ENCODE data around the gene GPAT3. TPM values are rescaled to one million over a fixed set of nuclear protein-coding genes. Genes with fewer than 3 reads are reported as not detected.
"Not testable (repeated sequence)": the region's sequence is repeated elsewhere in the genome, so short reads cannot be mapped to it uniquely, and the experiment has no call there.

GPAT3 gene
- not detected in 2 replicates for total RNA-seq (2014; rRNA removed; shearing (Covaris generic); ENCODE audit: low replicate concordance)

DNA sequence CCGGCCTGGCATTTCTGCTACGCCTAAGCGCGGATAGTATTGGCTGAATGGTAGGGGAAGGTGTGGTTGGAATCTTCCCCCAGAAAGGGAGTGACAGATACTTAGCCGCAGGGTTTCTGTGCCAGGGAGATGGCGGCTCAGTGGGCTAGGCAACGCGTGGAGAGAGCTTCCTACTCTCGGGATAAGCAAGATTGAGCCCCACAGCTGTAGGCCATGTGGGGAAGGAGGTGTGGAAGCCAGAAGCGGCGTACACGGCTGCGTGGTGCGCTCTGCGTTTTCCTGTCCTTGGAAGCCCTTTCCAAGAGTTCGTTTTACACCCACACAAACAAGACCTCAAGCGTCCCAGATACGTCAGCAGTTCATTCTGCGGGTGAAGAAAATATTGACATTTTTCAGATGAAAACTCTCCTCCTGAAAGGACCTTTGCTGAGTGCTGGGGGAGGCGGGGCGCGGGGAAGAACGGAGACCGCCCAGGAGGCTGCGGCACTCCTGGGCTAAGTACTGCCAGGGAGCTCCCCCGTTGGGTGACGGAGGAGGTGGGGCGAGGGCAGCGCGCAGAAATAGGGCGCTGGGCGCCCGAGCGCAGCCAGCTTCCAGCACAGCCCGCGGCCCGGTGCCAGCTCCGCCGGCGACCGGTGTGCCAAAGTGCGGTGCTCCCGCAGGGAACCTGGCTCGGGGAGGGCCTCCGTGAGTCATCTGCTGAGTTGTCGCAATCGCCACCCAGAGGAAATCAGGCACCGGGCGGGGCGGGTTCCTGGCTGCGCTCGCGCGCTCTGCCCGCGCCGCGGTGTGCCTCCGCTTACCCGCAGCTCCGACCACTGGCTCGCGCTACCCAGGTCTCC is at the start of gene GPAT3:
TSS of gene GPAT3 (plus strand) at position 589 of the 842 bp plus-strand sequence. CDS start 515 bp downstream, outside the sequence.
- no peak within 1 kb of the TSS for H3K27ac ChIP-seq (ENCODE audit: low read length)
- no peak for DNase-seq
- H3K9ac ChIP-seq (ENCODE audit: low read length), result no peak within 1 kb of the TSS

DNA sequence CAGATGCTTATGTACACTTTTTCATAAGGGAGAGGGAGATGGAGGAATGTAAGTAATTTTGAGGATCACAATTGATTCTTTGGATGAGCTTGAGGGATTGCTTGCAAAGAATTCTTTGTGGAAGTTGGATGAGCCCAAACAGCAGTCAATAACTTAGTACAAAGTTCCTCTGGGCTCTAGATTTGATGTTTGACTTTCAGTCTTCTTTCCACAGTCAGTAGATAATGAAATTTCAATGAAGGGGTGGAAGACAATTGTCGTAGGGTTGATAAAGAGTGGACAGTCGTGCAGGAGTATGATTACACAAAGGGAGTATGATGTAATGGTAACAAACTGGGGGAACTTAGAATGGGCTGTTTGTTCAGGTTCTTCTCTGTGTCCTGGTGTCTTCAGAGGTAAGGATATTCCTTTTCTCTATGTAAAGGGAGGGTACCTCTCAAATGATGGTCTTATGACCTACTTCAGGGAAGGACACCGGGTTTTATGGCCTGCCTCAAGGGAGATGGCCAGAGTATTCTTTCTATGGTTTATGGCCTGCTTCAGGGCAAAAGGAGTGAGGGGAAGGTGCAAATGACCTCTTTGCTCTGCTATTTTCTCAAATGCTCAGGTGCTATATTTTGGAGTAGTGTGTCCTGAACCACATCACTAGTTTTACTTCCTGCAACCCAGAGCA is 49.3 kb upstream of the GPAT3 start:
- no peak overlapping the region for H3K4me2 ChIP-seq (ENCODE audit: low read depth, low read length, poor library complexity, severe bottlenecking)
- DNase-seq, result no peak
- no peaks in the 10 kb centered on the region for H3K36me3 ChIP-seq (ENCODE audit: insufficient read depth, low read length)
- no peak overlapping the region for H3K4me3 ChIP-seq (ENCODE audit: low read length)
- no peak overlapping the region for H3K27ac ChIP-seq (ENCODE audit: low read length)
- no peak overlapping the region for H2AFZ ChIP-seq (ENCODE audit: low read length)
- H3K9me3 ChIP-seq (ENCODE audit: low read length), result no peaks in the 10 kb centered on the region
- H3K27me3 ChIP-seq (ENCODE audit: low read length), result no peaks in the 10 kb centered on the region
- peaks cover 11% of the 10 kb centered on the region for H3K79me2 ChIP-seq (ENCODE audit: low read length)
- peaks cover 13% of the 10 kb centered on the region for H3K4me1 ChIP-seq (ENCODE audit: low read length)
- H3K9me2 ChIP-seq (replicated peaks; ENCODE audit: insufficient read depth, low read length), result no peaks in the 10 kb centered on the region
- no peaks in the 10 kb centered on the region for H4K20me1 ChIP-seq (ENCODE audit: insufficient read depth, low read depth, low read length)
- no peak overlapping the region for H3K9ac ChIP-seq (ENCODE audit: low read length)

More for the DNA sequence above, at the start of gene GPAT3:
- no peaks in the 10 kb centered on the region for H3K36me3 ChIP-seq (ENCODE audit: insufficient read depth, low read length)
- no peak within 1 kb of the TSS for H2AFZ ChIP-seq (ENCODE audit: low read length)
- no peaks in the 10 kb centered on the region for H3K4me1 ChIP-seq (ENCODE audit: low read length)
- no peak within 1 kb of the TSS for H3K4me2 ChIP-seq (ENCODE audit: low read depth, low read length, poor library complexity, severe bottlenecking)
- H3K9me2 ChIP-seq (replicated peaks; ENCODE audit: insufficient read depth, low read length), result no peaks in the 10 kb centered on the region
- no peaks in the 10 kb centered on the region for H3K27me3 ChIP-seq (ENCODE audit: low read length)
- no peaks in the 10 kb centered on the region for H3K9me3 ChIP-seq (ENCODE audit: low read length)
- H4K20me1 ChIP-seq (ENCODE audit: insufficient read depth, low read depth, low read length), result no peaks in the 10 kb centered on the region
- no peaks in the 10 kb centered on the region for H3K79me2 ChIP-seq (ENCODE audit: low read length)
- H3K4me3 ChIP-seq (ENCODE audit: low read length), result no peak within 1 kb of the TSS

DNA sequence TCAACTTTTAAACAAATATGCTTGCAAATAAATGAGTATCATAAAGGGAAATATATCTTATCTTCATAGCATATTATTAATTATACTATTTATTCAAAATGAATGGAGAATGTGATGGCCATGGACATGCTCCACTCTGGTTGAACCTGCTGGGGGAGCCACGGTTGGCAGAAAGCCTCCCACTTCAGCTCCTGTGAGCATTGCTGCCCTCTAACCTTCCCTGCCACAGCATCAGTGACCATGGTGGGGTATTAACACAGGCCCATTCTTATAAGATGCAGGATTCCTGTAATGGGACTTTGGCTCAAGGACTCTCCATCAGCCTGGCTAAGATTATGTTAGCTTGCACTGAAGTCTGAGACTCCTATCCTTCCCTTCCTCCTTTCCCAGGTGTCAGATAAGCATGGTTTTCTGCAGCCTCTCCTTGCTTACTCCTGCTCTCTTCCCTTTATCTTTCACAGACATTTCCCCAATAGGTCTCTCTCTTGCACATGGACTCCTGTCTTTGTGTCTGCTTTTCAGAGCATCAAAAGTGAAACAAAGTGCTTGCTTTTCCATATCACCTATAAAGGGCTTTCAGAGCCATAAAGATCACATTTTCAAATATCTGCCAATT is 46.1 kb upstream of the GPAT3 start:
- no peak overlapping the region for H3K4me3 ChIP-seq (ENCODE audit: low read length)
- no peaks in the 10 kb centered on the region for H3K79me2 ChIP-seq (ENCODE audit: low read length)
- H4K20me1 ChIP-seq (ENCODE audit: insufficient read depth, low read depth, low read length), result no peaks in the 10 kb centered on the region
- H3K27me3 ChIP-seq (ENCODE audit: low read length), result no peaks in the 10 kb centered on the region
- no peak for DNase-seq
- no peak overlapping the region for H3K27ac ChIP-seq (ENCODE audit: low read length)
- H2AFZ ChIP-seq (ENCODE audit: low read length), result no peak overlapping the region
- no peaks in the 10 kb centered on the region for H3K36me3 ChIP-seq (ENCODE audit: insufficient read depth, low read length)
- H3K4me1 ChIP-seq (ENCODE audit: low read length), result peaks cover 5% of the 10 kb centered on the region
- H3K4me2 ChIP-seq (ENCODE audit: low read depth, low read length, poor library complexity, severe bottlenecking), result no peak overlapping the region
- H3K9me2 ChIP-seq (replicated peaks; ENCODE audit: insufficient read depth, low read length), result no peaks in the 10 kb centered on the region
- H3K9ac ChIP-seq (ENCODE audit: low read length), result no peak overlapping the region
- H3K9me3 ChIP-seq (ENCODE audit: low read length), result no peaks in the 10 kb centered on the region

- no peaks in the 10 kb centered on the region for H3K9me2 ChIP-seq (replicated peaks; ENCODE audit: insufficient read depth, low read length)
Observed at GRCh38 chr4:83490876-83491450, 44.9 kb upstream of the GPAT3 start.

GRCh38 chr4:83496085-83496917 is 39.6 kb upstream of the GPAT3 start:
- H2AFZ ChIP-seq (ENCODE audit: low read length); H3K9ac ChIP-seq (ENCODE audit: low read length); H4K20me1 ChIP-seq (ENCODE audit: insufficient read depth, low read depth, low read length); H3K4me3 ChIP-seq (ENCODE audit: low read length); H3K4me2 ChIP-seq (ENCODE audit: low read depth, low read length, poor library complexity, severe bottlenecking); H3K36me3 ChIP-seq (ENCODE audit: insufficient read depth, low read length); H3K27me3 ChIP-seq (ENCODE audit: low read length); H3K9me3 ChIP-seq (ENCODE audit: low read length); H3K79me2 ChIP-seq (ENCODE audit: low read length); H3K27ac ChIP-seq (ENCODE audit: low read length); H3K4me1 ChIP-seq (ENCODE audit: low read length); H3K9me2 ChIP-seq (replicated peaks; ENCODE audit: insufficient read depth, low read length); DNase-seq: not testable (repeated sequence)

More at GRCh38 chr4:83490876-83491450, 44.9 kb upstream of the GPAT3 start:
- DNase-seq, result peak; percentile 61
- no peak overlapping the region for H3K4me2 ChIP-seq (ENCODE audit: low read depth, low read length, poor library complexity, severe bottlenecking)
- H4K20me1 ChIP-seq (ENCODE audit: insufficient read depth, low read depth, low read length), result no peaks in the 10 kb centered on the region
- H3K9me3 ChIP-seq (ENCODE audit: low read length), result no peaks in the 10 kb centered on the region
- no peak overlapping the region for H3K4me3 ChIP-seq (ENCODE audit: low read length)
- H3K27ac ChIP-seq (ENCODE audit: low read length), result no peak overlapping the region
- no peaks in the 10 kb centered on the region for H3K27me3 ChIP-seq (ENCODE audit: low read length)
- H3K36me3 ChIP-seq (ENCODE audit: insufficient read depth, low read length), result no peaks in the 10 kb centered on the region
- H3K4me1 ChIP-seq (ENCODE audit: low read length), result no peaks in the 10 kb centered on the region
- no peak overlapping the region for H2AFZ ChIP-seq (ENCODE audit: low read length)
- H3K9ac ChIP-seq (ENCODE audit: low read length), result no peak overlapping the region
- no peaks in the 10 kb centered on the region for H3K79me2 ChIP-seq (ENCODE audit: low read length)

DNA sequence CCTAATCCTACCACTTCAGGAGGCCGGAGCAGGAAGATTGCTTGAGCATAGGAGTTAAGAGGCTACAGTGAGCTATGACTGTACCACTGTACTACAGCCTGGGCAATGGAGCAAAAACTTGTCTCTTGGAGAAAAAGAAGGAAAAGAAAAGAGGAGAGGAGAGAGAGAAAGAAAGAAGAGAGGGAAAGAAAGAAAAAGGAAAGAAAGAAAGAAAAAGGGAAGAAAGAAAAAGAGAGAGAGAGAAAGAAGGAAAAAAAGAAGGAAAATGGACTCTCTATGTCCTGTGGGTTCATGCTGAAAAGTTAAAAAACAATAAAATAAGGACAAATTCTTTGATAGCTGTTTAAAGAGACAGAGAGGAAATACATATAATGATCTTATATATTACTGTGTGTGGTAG is 37.7 kb upstream of the GPAT3 start:
- H3K9ac ChIP-seq (ENCODE audit: low read length), result no peak overlapping the region
- no peak overlapping the region for H3K4me3 ChIP-seq (ENCODE audit: low read length)
- no peaks in the 10 kb centered on the region for H3K27me3 ChIP-seq (ENCODE audit: low read length)
- no peak overlapping the region for H2AFZ ChIP-seq (ENCODE audit: low read length)
- DNase-seq, result no peak
- H3K79me2 ChIP-seq (ENCODE audit: low read length), result no peaks in the 10 kb centered on the region
- H3K4me2 ChIP-seq (ENCODE audit: low read depth, low read length, poor library complexity, severe bottlenecking), result no peak overlapping the region
- H3K36me3 ChIP-seq (ENCODE audit: insufficient read depth, low read length), result no peaks in the 10 kb centered on the region
- H3K4me1 ChIP-seq (ENCODE audit: low read length), result no peaks in the 10 kb centered on the region
- H4K20me1 ChIP-seq (ENCODE audit: insufficient read depth, low read depth, low read length), result no peaks in the 10 kb centered on the region
- H3K9me3 ChIP-seq (ENCODE audit: low read length), result no peaks in the 10 kb centered on the region
- no peak overlapping the region for H3K27ac ChIP-seq (ENCODE audit: low read length)
- no peaks in the 10 kb centered on the region for H3K9me2 ChIP-seq (replicated peaks; ENCODE audit: insufficient read depth, low read length)

DNA sequence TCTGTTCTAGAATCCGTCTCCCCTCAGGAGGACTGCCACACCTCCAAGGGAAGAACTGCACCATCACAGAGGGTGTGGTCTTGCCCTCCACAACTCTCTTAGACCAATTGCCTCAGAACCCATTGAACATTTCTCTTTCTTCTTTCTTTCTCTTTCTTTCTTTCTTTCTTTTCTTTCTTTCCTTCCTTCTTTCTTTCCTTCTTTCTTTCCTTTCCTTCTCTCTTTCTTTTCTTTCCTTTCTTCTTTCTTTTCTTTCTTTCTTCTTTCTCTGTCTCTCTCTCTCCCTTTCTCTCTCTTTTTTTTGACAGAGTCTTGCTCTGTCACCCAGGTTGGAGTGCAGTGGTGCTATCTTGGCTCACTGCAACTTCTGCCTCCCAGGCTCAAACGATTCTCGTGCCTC is 34.2 kb upstream of the GPAT3 start:
- H4K20me1 ChIP-seq (ENCODE audit: insufficient read depth, low read depth, low read length); H3K27me3 ChIP-seq (ENCODE audit: low read length); DNase-seq; H3K36me3 ChIP-seq (ENCODE audit: insufficient read depth, low read length); H3K9me3 ChIP-seq (ENCODE audit: low read length); H3K4me1 ChIP-seq (ENCODE audit: low read length); H3K4me2 ChIP-seq (ENCODE audit: low read depth, low read length, poor library complexity, severe bottlenecking); H3K79me2 ChIP-seq (ENCODE audit: low read length); H3K4me3 ChIP-seq (ENCODE audit: low read length); H3K9ac ChIP-seq (ENCODE audit: low read length); H3K27ac ChIP-seq (ENCODE audit: low read length); H3K9me2 ChIP-seq (replicated peaks; ENCODE audit: insufficient read depth, low read length); H2AFZ ChIP-seq (ENCODE audit: low read length): not testable (repeated sequence)

All from Karpas-422 (cell line).